HG03460 (cell line): ENCODE results near the gene ZFP42.
"Not testable (repeated sequence)": the region's sequence is repeated elsewhere in the genome, so short reads cannot be mapped to it uniquely, and the experiment has no call there.

Experiments
- ATAC-seq: cut with Tn5 transposase; IDR thresholded peaks from one replicate; pipeline ENCODE4 v1.9.1; 2021; ENCODE audit not compliant: unreplicated experiment

The ZFP42 gene

GRCh38 chr4:188021548-188022249 is 26.1 kb downstream of the ZFP42 start:
- no peak for ATAC-seq

- no peak for ATAC-seq
Observed at GRCh38 chr4:188023682-188024081, 28.1 kb downstream of the ZFP42 start.

- ATAC-seq, result no peak
Observed at GRCh38 chr4:188025476-188025875, 29.9 kb downstream of the ZFP42 start.

GRCh38 chr4:188029114-188029513 is 33.5 kb downstream of the ZFP42 start:
- ATAC-seq, result no peak

- ATAC-seq, result no peak
Observed at GRCh38 chr4:188030401-188030800, 34.8 kb downstream of the ZFP42 start.

- no peak for ATAC-seq
Observed at GRCh38 chr4:188031751-188032150, 36.2 kb downstream of the ZFP42 start.

GRCh38 chr4:188032170-188032569 is 36.6 kb downstream of the ZFP42 start:
- ATAC-seq, result no peak

GRCh38 chr4:188032583-188032982 is 37.0 kb downstream of the ZFP42 start:
- ATAC-seq, result no peak

GRCh38 chr4:188037003-188037713 is 41.6 kb downstream of the ZFP42 start:
- no peak for ATAC-seq

GRCh38 chr4:188041721-188042120 is 46.1 kb downstream of the ZFP42 start:
- no peak for ATAC-seq

- no peak for ATAC-seq
Observed at GRCh38 chr4:188042191-188042590, 46.6 kb downstream of the ZFP42 start.

- no peak for ATAC-seq
Observed at GRCh38 chr4:188043154-188043553, 47.6 kb downstream of the ZFP42 start.

GRCh38 chr4:188045461-188045860 is 49.9 kb downstream of the ZFP42 start:
- ATAC-seq, result not testable (repeated sequence)

- ATAC-seq, result no peak
Observed at GRCh38 chr4:188046657-188047056, 51.1 kb downstream of the ZFP42 start.

- ATAC-seq, result no peak
Observed at GRCh38 chr4:188053302-188053701, 57.7 kb downstream of the ZFP42 start.
